HUES64 (cell line): Measurements from ENCODE around the gene CEP131.

Experiments
- H3K27ac ChIP-seq: 2 replicates; pipeline ENCODE4 v1.7.0; 2013; ENCODE audit warnings: low read depth, low read length, inconsistent platforms
- H3K27me3 ChIP-seq: 2 replicates; pipeline ENCODE4 v1.6.1; 2013; ENCODE audit warnings: mild to moderate bottlenecking, low read length; ENCODE audit not compliant: insufficient read depth
- H3K36me3 ChIP-seq: 2 replicates; pipeline ENCODE4 v1.6.1; 2013; ENCODE audit warnings: mild to moderate bottlenecking, low read length; ENCODE audit not compliant: insufficient read depth
- H3K4me1 ChIP-seq: 2 replicates; pipeline ENCODE4 v1.6.1; 2013; ENCODE audit warnings: mild to moderate bottlenecking, low read length, moderate library complexity; ENCODE audit not compliant: insufficient read depth
- H3K4me3 ChIP-seq: 2 replicates; pipeline ENCODE4 v1.5.1; 2013; ENCODE audit warnings: mild to moderate bottlenecking, low read length, moderate library complexity
- H3K9ac ChIP-seq: 2 replicates; pipeline ENCODE4 v1.6.1; 2013; ENCODE audit warnings: mild to moderate bottlenecking, low read depth, low read length
- H3K9me3 ChIP-seq: 2 replicates; pipeline ENCODE4 v1.6.1; 2013; ENCODE audit warnings: low read depth, low read length; ENCODE audit not compliant: insufficient read depth
- WGBS: fragments of 150-250, 120-280 bp; methylation state at CpG from one replicate; pipeline ENCODE4 v1.1.7; 2013; ENCODE audit warnings: missing lambda C conversion rate; 5-methylcytosine and 5-hydroxymethylcytosine counted together

Gene CEP131

GRCh38 chr17:81189670-81190530, 32.9 kb downstream of the CEP131 start:
- H3K27me3 ChIP-seq: no peaks in the 10 kb centered on the region
- peaks cover 23% of the 10 kb centered on the region for H3K36me3 ChIP-seq
- no peaks in the 10 kb centered on the region for H3K4me1 ChIP-seq
- no peak overlapping the region for H3K9ac ChIP-seq
- no peak overlapping the region for H3K4me3 ChIP-seq
- 93% methylated on average over 27 of the region's 27 CpGs for WGBS
- H3K9me3 ChIP-seq: no peaks in the 10 kb centered on the region
- no peak overlapping the region for H3K27ac ChIP-seq

DNA sequence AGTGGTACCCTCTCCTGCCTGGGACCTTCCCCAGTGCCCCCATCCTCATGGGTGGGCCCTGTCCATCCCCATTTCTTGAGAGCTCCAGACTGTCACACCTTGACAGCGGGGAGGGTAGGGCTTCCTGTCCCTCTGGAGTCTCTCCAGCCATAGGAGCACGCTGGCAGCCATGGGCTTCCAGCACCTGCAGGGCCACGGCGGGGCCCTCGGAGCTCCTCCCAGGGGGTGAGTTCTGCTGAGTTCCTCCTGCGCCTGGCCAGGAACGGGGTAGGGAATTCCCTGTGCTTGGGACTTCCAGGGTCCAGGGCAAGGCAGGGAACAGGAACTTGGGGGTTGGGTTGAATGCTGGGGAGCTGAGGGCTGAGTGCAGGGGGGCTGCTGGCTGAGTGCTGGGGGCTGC, 33.7 kb downstream of the CEP131 start:
- no peak overlapping the region for H3K9ac ChIP-seq
- H3K27me3 ChIP-seq: no peaks in the 10 kb centered on the region
- 93% methylated on average over 7 of the region's 7 CpGs for WGBS
- H3K36me3 ChIP-seq: peaks cover 17% of the 10 kb centered on the region
- no peaks in the 10 kb centered on the region for H3K9me3 ChIP-seq
- no peak overlapping the region for H3K27ac ChIP-seq
- H3K4me3 ChIP-seq: no peak overlapping the region
- no peaks in the 10 kb centered on the region for H3K4me1 ChIP-seq

- Histone ChIP-seq H3K4me1 (no peaks in the 10 kb centered on the region), H3K4me3 (no peak overlapping the region), H3K36me3 (peaks cover 17% of the 10 kb centered on the region), H3K9me3 (no peaks in the 10 kb centered on the region), H3K27ac (no peak overlapping the region), H3K9ac (no peak overlapping the region), H3K27me3 (no peaks in the 10 kb centered on the region)
- 97% methylated on average over 12 of the region's 12 CpGs for WGBS
Measured at GRCh38 chr17:81188491-81188840, 34.3 kb downstream of the CEP131 start.

DNA sequence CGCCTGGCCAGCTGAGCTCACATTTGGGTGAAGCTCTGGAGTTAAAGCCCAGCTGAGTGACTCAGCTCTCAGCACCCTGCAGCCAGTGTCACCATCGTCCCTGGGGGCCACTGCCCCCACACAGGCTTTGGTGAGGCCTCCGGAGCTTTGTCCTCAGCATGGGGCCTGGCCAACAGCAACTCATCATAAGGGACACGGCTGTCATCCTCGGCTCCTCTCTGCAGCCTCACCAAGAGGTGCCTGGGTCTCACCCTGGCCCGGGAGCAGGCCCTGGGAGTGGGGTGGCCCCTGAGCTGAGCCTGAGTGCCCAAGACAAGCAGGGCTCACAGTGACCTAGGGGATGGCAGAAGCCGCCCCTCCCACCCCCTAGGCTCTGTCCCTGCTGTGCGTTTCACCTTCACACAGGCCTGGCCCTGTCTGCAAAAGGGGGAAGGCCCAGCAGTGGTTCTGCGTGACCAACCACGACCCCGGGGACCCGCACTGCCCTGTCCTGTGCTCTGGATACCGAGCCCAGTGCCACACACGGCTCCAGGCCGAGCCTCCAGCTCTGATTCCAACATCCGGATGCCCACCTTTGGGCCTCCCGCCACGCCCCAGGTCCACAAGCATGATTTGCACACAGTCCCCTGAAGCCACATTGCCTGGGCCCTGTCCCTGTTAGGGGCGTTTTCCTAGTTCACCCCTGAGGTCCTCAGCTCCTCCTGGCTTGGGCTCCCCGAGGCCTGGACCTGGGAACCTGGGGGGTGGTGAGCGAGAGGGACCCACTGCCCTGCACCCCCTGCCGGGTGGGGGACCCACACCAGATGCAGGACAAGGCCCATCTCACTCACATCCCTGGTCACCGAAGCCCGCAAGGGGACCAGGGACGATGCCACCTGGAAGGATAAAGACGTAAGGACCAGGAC, 34.9 kb downstream of the CEP131 start:
- Histone ChIP-seq H3K27me3 (no peaks in the 10 kb centered on the region), H3K27ac (no peak overlapping the region), H3K4me3 (no peak overlapping the region), H3K9ac (no peak overlapping the region), H3K4me1 (no peaks in the 10 kb centered on the region), H3K36me3 (peaks cover 17% of the 10 kb centered on the region), H3K9me3 (no peaks in the 10 kb centered on the region)
- 93% methylated on average over 26 of the region's 26 CpGs for WGBS

- H3K27ac ChIP-seq: no peak overlapping the region
- no peaks in the 10 kb centered on the region for H3K27me3 ChIP-seq
- H3K9me3 ChIP-seq: no peaks in the 10 kb centered on the region
- H3K9ac ChIP-seq: no peak overlapping the region
- no peak overlapping the region for H3K4me3 ChIP-seq
- no peaks in the 10 kb centered on the region for H3K4me1 ChIP-seq
- H3K36me3 ChIP-seq: peaks cover 17% of the 10 kb centered on the region
- WGBS: 94% methylated on average over 11 of the region's 11 CpGs
Measured at GRCh38 chr17:81187120-81187519, 35.6 kb downstream of the CEP131 start.

GRCh38 chr17:81186203-81186602, 36.6 kb downstream of the CEP131 start:
- Histone ChIP-seq H3K4me3 (no peak overlapping the region), H3K9me3 (no peaks in the 10 kb centered on the region), H3K9ac (no peak overlapping the region), H3K36me3 (peaks cover 13% of the 10 kb centered on the region), H3K27me3 (no peaks in the 10 kb centered on the region), H3K4me1 (no peaks in the 10 kb centered on the region), H3K27ac (no peak overlapping the region)
- 86% methylated on average over 7 of the region's 7 CpGs for WGBS

- no peak overlapping the region for H3K27ac ChIP-seq
- no peaks in the 10 kb centered on the region for H3K4me1 ChIP-seq
- no peaks in the 10 kb centered on the region for H3K9me3 ChIP-seq
- H3K4me3 ChIP-seq: no peak overlapping the region
- H3K9ac ChIP-seq: no peak overlapping the region
- WGBS: 57% methylated on average over 15 of the region's 15 CpGs
- H3K36me3 ChIP-seq: peaks cover 8% of the 10 kb centered on the region; the same call in 1 of the 2 replicates
- H3K27me3 ChIP-seq: no peaks in the 10 kb centered on the region
Measured at GRCh38 chr17:81184555-81184954, 38.2 kb downstream of the CEP131 start.

- no peaks in the 10 kb centered on the region for H3K4me1 ChIP-seq
- H3K9ac ChIP-seq: no peak overlapping the region
- peaks cover under 1% of the 10 kb centered on the region; the same call in 1 of the 2 replicates for H3K36me3 ChIP-seq
- H3K27ac ChIP-seq: no peak overlapping the region
- H3K4me3 ChIP-seq: no peak overlapping the region
- no peaks in the 10 kb centered on the region for H3K27me3 ChIP-seq
- WGBS: 95% methylated on average over 11 of the region's 11 CpGs
- no peaks in the 10 kb centered on the region for H3K9me3 ChIP-seq
Measured at GRCh38 chr17:81183807-81184206, 39.0 kb downstream of the CEP131 start.

- Histone ChIP-seq H3K4me1 (no peaks in the 10 kb centered on the region), H3K27me3 (no peaks in the 10 kb centered on the region), H3K36me3 (no peaks in the 10 kb centered on the region), H3K27ac (no peak overlapping the region), H3K9me3 (no peaks in the 10 kb centered on the region), H3K4me3 (no peak overlapping the region), H3K9ac (no peak overlapping the region)
- 93% methylated on average over 10 of the region's 10 CpGs for WGBS
Measured at GRCh38 chr17:81183316-81183715, 39.4 kb downstream of the CEP131 start.

DNA sequence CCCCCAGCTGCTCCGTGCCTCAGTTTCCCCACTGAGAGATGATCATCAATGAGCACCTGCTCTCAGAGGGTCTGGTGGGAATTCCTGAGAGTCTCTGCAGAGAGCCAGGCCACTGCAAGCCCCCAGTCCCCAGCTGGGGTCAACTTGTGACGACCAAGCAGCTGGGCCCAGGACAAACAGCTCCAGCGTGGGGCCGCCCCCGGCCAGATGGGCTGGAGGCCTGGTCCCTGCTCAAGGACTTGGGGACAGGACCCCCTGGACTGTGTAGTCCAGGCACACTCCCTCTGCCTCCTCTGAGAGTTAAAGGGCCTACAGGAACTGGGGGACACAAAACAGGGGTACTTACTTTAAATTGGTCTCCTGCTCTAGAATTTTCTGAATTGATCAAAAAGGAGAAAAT, 40.2 kb downstream of the CEP131 start:
- Histone ChIP-seq H3K4me1 (no peaks in the 10 kb centered on the region), H3K9me3 (no peaks in the 10 kb centered on the region), H3K9ac (no peak overlapping the region), H3K27me3 (no peaks in the 10 kb centered on the region), H3K27ac (no peak overlapping the region), H3K36me3 (no peaks in the 10 kb centered on the region), H3K4me3 (no peak overlapping the region)
- 89% methylated on average over 5 of the region's 5 CpGs for WGBS

DNA sequence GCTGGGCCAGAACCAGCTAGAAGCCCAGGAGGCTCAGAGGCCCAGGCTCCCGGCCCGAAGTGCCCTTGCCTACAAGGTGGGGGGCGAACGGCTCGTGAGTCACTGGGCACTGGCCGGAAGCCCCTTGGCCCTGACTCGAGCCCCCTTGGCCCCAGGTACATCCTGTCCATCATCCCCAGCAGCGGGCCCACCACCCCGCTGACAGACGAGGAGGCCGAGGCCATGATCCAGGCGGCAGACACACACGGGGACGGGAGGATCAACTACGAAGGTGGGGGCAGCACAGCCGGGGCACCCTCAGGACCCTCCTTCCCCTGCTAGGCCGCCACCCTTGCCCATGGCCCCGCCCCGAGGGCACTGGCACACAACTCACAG, 41.0 kb downstream of the CEP131 start:
- Histone ChIP-seq H3K9ac (no peak overlapping the region), H3K27me3 (no peaks in the 10 kb centered on the region), H3K36me3 (no peaks in the 10 kb centered on the region), H3K9me3 (no peaks in the 10 kb centered on the region), H3K4me1 (no peaks in the 10 kb centered on the region), H3K4me3 (no peak overlapping the region), H3K27ac (no peak overlapping the region)
- 94% methylated on average over 19 of the region's 19 CpGs for WGBS
